Activated T-cell treated with anti-CD3 and anti-CD28 coated beads, Interleukin-2, amount 50 U/mL, for 24 hours (primary cell): ENCODE results near the gene EIF4E2.

Experiments
- DNase-seq: peaks from one replicate; pipeline ENCODE4 v3.0.0-alpha.2; 2020
- H3K27ac Mint-ChIP-seq: 2 replicates; pipeline ENCODE4 v1.8.0; 2020; ENCODE audit warnings: mild to moderate bottlenecking, mixed read lengths
- H3K27me3 Mint-ChIP-seq: 2 replicates; pipeline ENCODE4 v1.8.0; 2020; ENCODE audit warnings: mixed read lengths
- H3K36me3 Mint-ChIP-seq: 2 replicates; pipeline ENCODE4 v1.8.0; 2020; ENCODE audit warnings: low read depth, mixed read lengths
- H3K4me1 Mint-ChIP-seq: 2 replicates; pipeline ENCODE4 v1.8.0; 2020; ENCODE audit warnings: low read depth, mixed read lengths
- H3K4me3 Mint-ChIP-seq: 2 replicates; pipeline ENCODE4 v1.8.0; 2020; ENCODE audit warnings: mild to moderate bottlenecking, moderate library complexity, mixed read lengths
- H3K9me3 Mint-ChIP-seq: 2 replicates; pipeline ENCODE4 v1.8.0; 2020; ENCODE audit warnings: mixed read lengths

The EIF4E2 gene

GRCh38 chr2:232578626-232579025 lies 28.1 kb downstream of the EIF4E2 start:
- Mint-ChIP-seq H3K9me3 (no peaks in the 10 kb centered on the region), H3K4me1 (peaks cover 14% of the 10 kb centered on the region), H3K4me3 (no peak overlapping the region), H3K27ac (no peak overlapping the region), H3K27me3 (no peaks in the 10 kb centered on the region), H3K36me3 (peaks cover 84% of the 10 kb centered on the region)
- no peak for DNase-seq

- no peak for DNase-seq
- no peak overlapping the region for H3K27ac Mint-ChIP-seq
- no peak overlapping the region for H3K4me3 Mint-ChIP-seq
- H3K36me3 Mint-ChIP-seq = peaks cover 80% of the 10 kb centered on the region
- H3K4me1 Mint-ChIP-seq = peaks cover 14% of the 10 kb centered on the region
- H3K9me3 Mint-ChIP-seq = no peaks in the 10 kb centered on the region
- no peaks in the 10 kb centered on the region for H3K27me3 Mint-ChIP-seq
Measured at GRCh38 chr2:232580648-232580981, 30.1 kb downstream of the EIF4E2 start.

GRCh38 chr2:232581725-232582124 lies 31.2 kb downstream of the EIF4E2 start:
- Mint-ChIP-seq H3K27ac (no peak overlapping the region), H3K9me3 (no peaks in the 10 kb centered on the region), H3K36me3 (peaks cover 72% of the 10 kb centered on the region), H3K4me3 (no peak overlapping the region), H3K27me3 (no peaks in the 10 kb centered on the region), H3K4me1 (peaks cover 10% of the 10 kb centered on the region)
- no peak for DNase-seq

GRCh38 chr2:232584238-232584637 lies 33.7 kb downstream of the EIF4E2 start:
- Mint-ChIP-seq H3K27ac (no peak overlapping the region), H3K9me3 (no peaks in the 10 kb centered on the region), H3K4me3 (no peak overlapping the region), H3K4me1 (peaks cover 8% of the 10 kb centered on the region), H3K27me3 (no peaks in the 10 kb centered on the region), H3K36me3 (peaks cover 56% of the 10 kb centered on the region)
- DNase-seq = no peak

GRCh38 chr2:232586943-232587505 lies 36.5 kb downstream of the EIF4E2 start:
- H3K36me3 Mint-ChIP-seq = peaks cover 31% of the 10 kb centered on the region
- H3K27me3 Mint-ChIP-seq = no peaks in the 10 kb centered on the region
- no peaks in the 10 kb centered on the region for H3K9me3 Mint-ChIP-seq
- no peaks in the 10 kb centered on the region for H3K4me1 Mint-ChIP-seq
- H3K4me3 Mint-ChIP-seq = no peak overlapping the region
- no peak overlapping the region for H3K27ac Mint-ChIP-seq
- DNase-seq = no peak

GRCh38 chr2:232587512-232587911 lies 37.0 kb downstream of the EIF4E2 start:
- Mint-ChIP-seq H3K9me3 (no peaks in the 10 kb centered on the region), H3K4me1 (no peaks in the 10 kb centered on the region), H3K36me3 (peaks cover 26% of the 10 kb centered on the region), H3K4me3 (no peak overlapping the region), H3K27ac (no peak overlapping the region), H3K27me3 (no peaks in the 10 kb centered on the region)
- no peak for DNase-seq

GRCh38 chr2:232588031-232588430 lies 37.5 kb downstream of the EIF4E2 start:
- no peak for DNase-seq
- Mint-ChIP-seq H3K4me1 (peaks cover 3% of the 10 kb centered on the region), H3K9me3 (no peaks in the 10 kb centered on the region), H3K27me3 (no peaks in the 10 kb centered on the region), H3K36me3 (peaks cover 21% of the 10 kb centered on the region), H3K4me3 (no peak overlapping the region), H3K27ac (no peak overlapping the region)

- no peak overlapping the region for H3K27ac Mint-ChIP-seq
- H3K27me3 Mint-ChIP-seq = no peaks in the 10 kb centered on the region
- DNase-seq = no peak
Measured at GRCh38 chr2:232588680-232589585, 38.4 kb downstream of the EIF4E2 start.

GRCh38 chr2:232592772-232593395 lies 42.4 kb downstream of the EIF4E2 start:
- Mint-ChIP-seq H3K4me3 (no peak overlapping the region), H3K9me3 (no peaks in the 10 kb centered on the region)
- DNase-seq = no peak

More at GRCh38 chr2:232588680-232589585, 38.4 kb downstream of the EIF4E2 start:
- Mint-ChIP-seq H3K36me3 (peaks cover 12% of the 10 kb centered on the region), H3K4me1 (peaks cover 7% of the 10 kb centered on the region), H3K9me3 (no peaks in the 10 kb centered on the region), H3K4me3 (no peak overlapping the region)

GRCh38 chr2:232593982-232594381 lies 43.5 kb downstream of the EIF4E2 start:
- Mint-ChIP-seq H3K4me1 (peaks cover 7% of the 10 kb centered on the region), H3K27ac (no peak overlapping the region)

More at GRCh38 chr2:232592772-232593395, 42.4 kb downstream of the EIF4E2 start:
- H3K4me1 Mint-ChIP-seq = peaks cover 7% of the 10 kb centered on the region
- no peak overlapping the region for H3K27ac Mint-ChIP-seq
- H3K36me3 Mint-ChIP-seq = no peaks in the 10 kb centered on the region
- H3K27me3 Mint-ChIP-seq = no peaks in the 10 kb centered on the region

GRCh38 chr2:232597362-232598079 lies 47.0 kb downstream of the EIF4E2 start:
- H3K27ac Mint-ChIP-seq = no peak overlapping the region
- peaks cover 7% of the 10 kb centered on the region for H3K4me1 Mint-ChIP-seq
- DNase-seq = no peak
- H3K9me3 Mint-ChIP-seq = no peaks in the 10 kb centered on the region
- H3K4me3 Mint-ChIP-seq = no peak overlapping the region
- H3K27me3 Mint-ChIP-seq = no peaks in the 10 kb centered on the region
- no peaks in the 10 kb centered on the region for H3K36me3 Mint-ChIP-seq

More at GRCh38 chr2:232593982-232594381, 43.5 kb downstream of the EIF4E2 start:
- no peaks in the 10 kb centered on the region for H3K36me3 Mint-ChIP-seq
- H3K27me3 Mint-ChIP-seq = no peaks in the 10 kb centered on the region
- no peak for DNase-seq
- no peak overlapping the region for H3K4me3 Mint-ChIP-seq
- no peaks in the 10 kb centered on the region for H3K9me3 Mint-ChIP-seq

- no peaks in the 10 kb centered on the region for H3K36me3 Mint-ChIP-seq
- no peaks in the 10 kb centered on the region for H3K9me3 Mint-ChIP-seq
- H3K27ac Mint-ChIP-seq = no peak overlapping the region
- no peaks in the 10 kb centered on the region for H3K27me3 Mint-ChIP-seq
- H3K4me3 Mint-ChIP-seq = no peak overlapping the region
- no peak for DNase-seq
- H3K4me1 Mint-ChIP-seq = peaks cover 2% of the 10 kb centered on the region
Measured at GRCh38 chr2:232598293-232598692, 47.8 kb downstream of the EIF4E2 start.

GRCh38 chr2:232600053-232600773 lies 49.7 kb downstream of the EIF4E2 start:
- no peaks in the 10 kb centered on the region for H3K4me1 Mint-ChIP-seq
- no peak for DNase-seq
- H3K9me3 Mint-ChIP-seq = no peaks in the 10 kb centered on the region
- H3K4me3 Mint-ChIP-seq = no peak overlapping the region
- no peaks in the 10 kb centered on the region for H3K27me3 Mint-ChIP-seq
- H3K27ac Mint-ChIP-seq = no peak overlapping the region
- H3K36me3 Mint-ChIP-seq = no peaks in the 10 kb centered on the region

- Mint-ChIP-seq H3K4me1 (peaks cover 5% of the 10 kb centered on the region), H3K27me3 (no peaks in the 10 kb centered on the region), H3K27ac (no peak overlapping the region), H3K4me3 (no peak overlapping the region), H3K9me3 (no peaks in the 10 kb centered on the region), H3K36me3 (no peaks in the 10 kb centered on the region)
- DNase-seq = no peak
Measured at GRCh38 chr2:232603283-232603682, 52.8 kb downstream of the EIF4E2 start.
